GM21717 (cell line): ENCODE results near the gene HCLS1.

Source experiments
- ATAC-seq: cut with Tn5 transposase; IDR thresholded peaks from one replicate; pipeline ENCODE4 v1.9.1; 2021; ENCODE audit warnings: mild to moderate bottlenecking, moderate library complexity; ENCODE audit not compliant: unreplicated experiment

The HCLS1 gene

GRCh38 chr3:121658716-121659435 is 1.8 kb downstream of the HCLS1 start:
- no peak for ATAC-seq

DNA sequence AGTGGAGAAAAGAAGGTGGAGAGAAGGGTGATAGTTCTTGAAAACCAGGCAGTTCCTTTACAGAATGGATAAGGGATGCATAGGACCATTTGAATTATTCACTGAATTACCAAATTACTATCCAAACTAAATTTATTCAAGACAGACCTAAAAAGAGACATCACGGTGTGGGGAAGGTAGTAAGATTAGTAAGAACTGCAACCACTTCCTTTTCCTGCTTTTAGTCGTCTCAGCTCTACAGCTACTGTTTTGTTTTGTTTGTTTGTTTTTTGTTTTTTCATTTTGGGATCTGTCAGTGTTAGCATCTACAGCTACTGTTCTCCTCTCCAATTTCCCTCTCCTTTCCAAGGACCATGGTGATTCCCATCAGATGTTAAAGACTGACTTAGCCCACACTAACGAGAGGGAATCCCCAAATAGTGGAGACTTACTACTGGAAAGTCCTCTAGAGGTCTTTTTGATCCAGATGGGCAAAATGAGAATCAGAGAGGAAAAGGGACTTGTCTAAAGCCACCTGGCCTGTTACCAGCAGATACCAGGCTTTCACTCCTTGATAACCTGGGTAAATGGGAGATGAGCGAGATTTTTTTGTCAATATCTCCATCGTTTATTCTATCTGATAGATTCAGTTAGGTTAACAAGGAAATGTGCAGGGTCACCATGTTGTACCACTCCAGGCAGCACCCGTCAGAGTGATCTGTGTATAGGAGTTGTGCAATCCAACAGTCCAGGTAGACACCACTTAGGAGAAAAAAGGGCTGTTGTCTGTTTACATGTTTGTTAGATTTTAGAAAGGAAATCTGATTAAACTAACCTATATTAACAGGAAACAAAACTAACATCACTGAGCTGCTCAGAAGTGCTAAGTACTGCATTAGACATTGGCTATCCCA is 6.0 kb downstream of the HCLS1 start:
- ATAC-seq: peak; percentile 61

DNA sequence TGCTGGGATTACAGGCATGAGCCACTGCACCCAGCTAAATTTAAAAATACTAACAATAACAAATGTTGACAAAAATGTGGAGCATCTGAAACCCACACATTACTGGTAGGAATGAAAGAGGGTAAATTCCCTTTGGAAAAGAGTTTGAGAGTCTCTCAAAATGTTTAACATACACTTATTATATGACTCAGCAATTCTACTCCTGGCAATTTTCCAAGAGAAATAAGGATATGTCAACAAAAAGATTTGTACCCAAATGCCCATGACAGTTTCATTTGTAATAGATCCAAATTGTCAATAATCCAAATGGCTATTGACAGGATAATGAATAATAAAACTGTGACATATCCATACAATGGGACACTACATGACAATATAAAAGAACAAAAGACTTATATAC is 9.0 kb downstream of the HCLS1 start:
- no peak for ATAC-seq

- no peak for ATAC-seq
These were observed 11.1 kb downstream of the HCLS1 start for GRCh38 chr3:121649645-121650044.

- ATAC-seq: no peak
These were observed 12.3 kb downstream of the HCLS1 start for GRCh38 chr3:121648219-121648958.

- ATAC-seq: no peak
These were observed 15.6 kb downstream of the HCLS1 start for GRCh38 chr3:121645054-121645453.

DNA sequence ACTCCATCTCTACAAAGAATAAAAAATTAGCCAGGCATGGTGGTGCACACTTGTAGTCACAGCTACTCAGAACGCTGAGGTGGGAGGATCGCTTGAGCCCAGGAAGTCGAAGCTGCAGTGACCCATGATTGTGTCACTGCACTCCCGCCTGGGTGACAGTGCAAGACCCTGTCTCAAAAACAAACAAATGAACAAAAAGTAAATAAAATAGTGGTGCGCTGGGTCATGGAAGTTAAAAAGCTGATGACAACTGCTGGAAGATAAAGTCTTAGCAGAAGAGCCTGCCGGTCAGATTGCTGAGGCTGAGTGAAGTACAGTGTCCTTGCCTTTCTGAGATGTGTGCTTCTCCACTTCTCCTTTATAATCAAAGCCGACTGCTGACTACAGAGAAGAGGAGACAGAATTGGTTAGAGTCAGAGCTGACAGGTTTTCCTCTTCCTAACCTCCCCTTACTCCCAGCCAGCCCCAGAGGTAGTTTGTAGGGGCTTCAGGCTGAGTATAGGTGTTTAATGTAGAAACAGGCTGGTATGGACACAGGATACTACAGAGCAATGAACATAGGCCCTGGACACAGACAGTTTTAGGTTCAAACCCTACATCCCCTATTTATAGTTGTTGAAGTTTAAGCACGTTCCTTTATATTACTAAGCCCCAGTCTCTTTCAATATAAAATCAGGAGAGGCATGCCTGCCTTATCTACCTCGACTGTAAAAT is 17.9 kb downstream of the HCLS1 start:
- no peak for ATAC-seq

GRCh38 chr3:121641127-121641526 is 19.6 kb downstream of the HCLS1 start:
- no peak for ATAC-seq

DNA sequence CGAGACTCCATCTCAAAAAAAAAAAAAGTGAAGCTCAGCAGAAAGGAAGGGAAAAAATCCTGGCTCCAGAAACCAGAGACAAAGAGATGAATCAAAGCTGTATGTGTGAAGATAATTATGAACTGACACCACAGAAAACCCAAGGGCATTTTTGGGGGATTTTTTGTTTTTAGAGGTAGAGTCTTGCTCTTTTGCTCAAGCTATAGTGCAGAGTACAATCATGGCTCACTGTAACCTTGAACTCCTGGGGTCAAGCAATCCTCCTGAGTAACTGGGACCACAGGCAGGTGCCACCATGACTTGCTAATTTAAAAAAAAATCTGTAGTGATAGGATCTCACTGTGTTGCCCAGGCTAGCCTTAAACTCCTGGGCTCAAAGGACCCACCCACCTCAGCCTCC is 22.8 kb downstream of the HCLS1 start:
- ATAC-seq: no peak

DNA sequence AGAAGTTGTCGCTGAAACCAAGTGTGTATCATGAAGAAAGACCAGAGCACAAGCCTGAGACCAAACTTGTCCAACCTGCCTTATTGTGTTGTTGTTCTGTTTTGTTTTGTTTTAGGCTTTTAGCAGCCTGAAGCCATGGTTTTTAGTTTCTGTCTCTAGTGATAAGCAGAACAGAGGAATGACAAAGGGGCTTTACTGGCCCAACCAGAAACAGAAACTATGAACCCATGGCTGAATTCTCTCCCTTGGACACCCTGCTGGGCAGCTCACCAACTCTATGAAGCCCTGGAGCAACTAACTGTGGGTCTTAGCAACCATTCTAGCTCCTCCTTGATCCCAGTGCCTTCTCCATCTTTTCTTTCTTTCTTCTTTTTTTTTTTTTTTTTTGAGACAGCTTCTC is 30.3 kb downstream of the HCLS1 start:
- no peak for ATAC-seq

GRCh38 chr3:121629601-121630000 is 31.1 kb downstream of the HCLS1 start:
- ATAC-seq: no peak

DNA sequence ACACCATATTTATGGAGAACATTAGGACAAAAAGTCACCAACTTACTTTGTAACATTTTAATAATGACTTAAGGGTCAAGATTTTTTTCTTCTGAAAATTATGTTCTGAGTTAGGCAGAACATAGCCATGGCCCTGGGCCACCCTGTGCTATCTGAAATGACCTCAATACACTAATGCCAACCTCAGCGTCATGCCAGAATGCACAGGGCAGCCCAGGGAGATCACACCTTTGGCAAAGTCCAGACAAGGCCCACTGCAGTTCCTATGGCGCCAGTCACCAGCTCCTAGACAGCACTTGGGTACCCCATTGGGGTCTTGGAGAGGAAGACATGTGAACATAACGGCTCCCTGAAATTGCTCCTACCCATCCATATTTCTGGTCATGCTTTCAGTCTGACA is 33.1 kb downstream of the HCLS1 start:
- ATAC-seq: no peak

GRCh38 chr3:121627211-121627610 is 33.5 kb downstream of the HCLS1 start:
- ATAC-seq: no peak

DNA sequence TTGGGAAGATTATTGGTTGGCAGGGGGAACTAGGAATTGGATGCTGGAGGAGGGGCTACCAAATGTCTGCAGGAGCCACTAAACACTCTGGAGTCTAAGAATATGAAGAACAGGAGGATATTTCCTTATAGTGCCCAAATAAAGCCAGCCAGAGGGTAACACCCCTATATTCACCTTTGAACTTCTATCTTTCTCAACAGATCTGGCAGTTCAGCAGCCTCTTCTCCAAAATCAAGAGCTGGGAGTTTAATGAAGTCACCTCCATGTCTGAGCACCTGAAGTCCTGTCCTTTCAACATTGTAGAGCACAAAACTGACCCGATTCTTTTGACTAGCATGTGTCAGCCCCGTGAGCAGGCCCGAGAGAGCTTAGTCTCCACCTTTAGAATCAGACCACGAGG is 34.2 kb downstream of the HCLS1 start:
- no peak for ATAC-seq

GRCh38 chr3:121624147-121624899 is 36.4 kb downstream of the HCLS1 start:
- ATAC-seq: no peak

DNA sequence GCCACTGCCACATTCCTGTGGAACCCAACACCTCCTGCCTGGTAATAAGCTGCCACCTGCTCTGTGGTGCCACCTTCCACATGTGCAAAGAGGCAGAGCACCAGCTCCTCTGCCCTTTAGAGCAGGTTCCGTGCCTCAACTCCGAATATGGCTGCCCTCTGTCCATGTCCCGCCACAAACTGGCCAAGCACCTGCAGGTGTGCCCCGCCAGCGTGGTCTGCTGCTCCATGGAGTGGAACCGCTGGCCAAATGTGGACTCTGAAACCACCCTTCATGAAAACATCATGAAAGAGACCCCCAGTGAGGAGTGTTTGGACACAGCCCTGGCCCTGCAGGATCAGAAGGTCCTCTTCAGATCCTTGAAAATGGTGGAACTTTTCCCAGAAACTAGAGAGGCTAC is 39.2 kb downstream of the HCLS1 start:
- ATAC-seq: no peak

GRCh38 chr3:121619691-121620090 is 41.0 kb downstream of the HCLS1 start:
- no peak for ATAC-seq

GRCh38 chr3:121606106-121606505 is 54.6 kb downstream of the HCLS1 start:
- no peak for ATAC-seq

GRCh38 chr3:121604759-121605158 is 55.9 kb downstream of the HCLS1 start:
- ATAC-seq: no peak

DNA sequence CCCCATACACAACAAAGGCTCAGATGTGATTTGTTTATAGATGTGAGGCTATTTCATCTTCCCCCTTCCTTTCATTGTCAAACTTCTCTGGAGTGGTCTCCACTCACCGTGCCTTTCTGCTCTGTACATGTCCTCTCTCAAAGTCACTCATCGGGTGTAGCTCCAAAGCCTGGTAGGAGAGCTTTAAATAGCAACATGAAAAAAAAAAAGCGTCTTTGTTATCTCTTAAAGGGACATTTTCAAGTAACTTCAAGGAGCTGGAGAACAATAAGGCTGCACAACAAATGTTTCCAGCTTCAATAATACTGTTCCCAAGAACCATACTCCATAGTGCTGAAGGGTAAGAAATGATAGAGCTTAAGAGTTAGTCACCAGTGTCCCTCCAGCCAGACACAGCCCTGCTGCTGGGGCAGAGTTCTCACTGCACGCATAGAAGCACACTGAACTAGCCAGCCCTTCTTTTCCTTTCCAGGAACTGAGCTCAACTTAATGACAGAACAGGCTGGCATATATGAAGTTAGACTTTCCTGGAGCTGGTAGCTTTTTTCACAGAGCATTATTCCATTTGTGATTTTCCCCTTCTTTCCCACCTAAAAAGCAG is 59.4 kb downstream of the HCLS1 start:
- no peak for ATAC-seq
